IMR-90 (cell line): ENCODE results near the gene STX8. TPM values are rescaled to one million over a fixed set of nuclear protein-coding genes. Genes with fewer than 3 reads are reported as not detected.

ENCODE experiments used
- ATAC-seq: fragments of 200-7000 bp; cut with Tn5 transposase; 2 replicates; pipeline ENCODE4 v1.9.1; 2020; ENCODE audit warnings: low read depth, mild to moderate bottlenecking, moderate library complexity
- BruUV-seq: library from RNA; stranded (reverse); fragments of 400-500 nt; replicated peaks from 2 replicates; lab custom pipeline; 2021; lab: Mats Ljungman, UMichigan
- CTCF ChIA-PET: fragments of 300-600 bp; formaldehyde crosslinking; extraction: SDS; loops from one replicate; lab custom pipeline; 2021; ENCODE audit warnings: antibody characterized with exemption; lab: Yijun Ruan, JAX
- POLR2A ChIA-PET: fragments of 300-600 bp; sonication (Branson Sonifier 250); formaldehyde crosslinking; loops from one replicate; lab custom pipeline; 2022; ENCODE audit warnings: antibody characterized with exemption; ENCODE audit not compliant: unreplicated experiment; lab: Charles Lee
- DNase-seq: peaks from one replicate; pipeline ENCODE4 v3.0.0; 2013
- H2AFZ ChIP-seq: replicated peaks from 2 replicates; pipeline ENCODE3; 2013; ENCODE audit warnings: low read length, mild to moderate bottlenecking; ENCODE audit not compliant: poor library complexity
- H2AK5ac ChIP-seq: 2 replicates; pipeline ENCODE4 v1.6.1; 2013; ENCODE audit warnings: low read depth, low read length, inconsistent platforms
- H2AK9ac ChIP-seq: replicated peaks from 2 replicates; pipeline ENCODE3; 2013; ENCODE audit warnings: mild to moderate bottlenecking, low read depth, low read length, moderate library complexity; ENCODE audit not compliant: poor library complexity
- H2BK120ac ChIP-seq: 2 replicates; pipeline ENCODE4 v1.6.1; 2013; ENCODE audit warnings: low read depth, low read length, inconsistent platforms
- H2BK15ac ChIP-seq: 3 replicates; pipeline ENCODE4 v1.6.1; 2013; ENCODE audit warnings: low read depth, low read length, inconsistent platforms
- H2BK20ac ChIP-seq: 2 replicates; pipeline ENCODE4 v1.6.1; 2013; ENCODE audit warnings: low read depth, mild to moderate bottlenecking, inconsistent platforms, low read length, moderate library complexity
- H2BK5ac ChIP-seq: 2 replicates; pipeline ENCODE4 v1.6.1; 2013; ENCODE audit warnings: mild to moderate bottlenecking, low read depth, low read length, inconsistent platforms; ENCODE audit not compliant: poor library complexity, severe bottlenecking
- H3K14ac ChIP-seq: replicated peaks from 2 replicates; pipeline ENCODE4 v1.6.1; 2013; ENCODE audit warnings: low read depth, low read length, inconsistent platforms
- H3K18ac ChIP-seq: 2 replicates; pipeline ENCODE4 v1.6.1; 2013; ENCODE audit warnings: low read depth, low read length, control low read depth
- H3K23ac ChIP-seq: 2 replicates; pipeline ENCODE4 v1.6.1; 2013; ENCODE audit warnings: low read depth, low read length, inconsistent platforms
- H3K27ac ChIP-seq: 2 replicates; pipeline ENCODE4 v1.5.1; 2013; ENCODE audit warnings: mild to moderate bottlenecking, control low read depth, low read length; ENCODE audit not compliant: insufficient read depth
- H3K27me3 ChIP-seq: 2 replicates; pipeline ENCODE4 v1.6.1; 2013; ENCODE audit warnings: low read length; ENCODE audit not compliant: control insufficient read depth, insufficient read depth
- H3K36me3 ChIP-seq: 2 replicates; pipeline ENCODE4 v1.6.1; 2013; ENCODE audit warnings: low read length, mixed read lengths; ENCODE audit not compliant: control insufficient read depth, insufficient read depth
- H3K4ac ChIP-seq: 2 replicates; pipeline ENCODE4 v1.6.1; 2013; ENCODE audit warnings: low read depth, low read length, inconsistent platforms
- H3K4me1 ChIP-seq: 2 replicates; pipeline ENCODE4 v1.6.1; 2013; ENCODE audit warnings: low read length, mixed read lengths; ENCODE audit not compliant: control insufficient read depth, insufficient read depth
- H3K4me2 ChIP-seq: 2 replicates; pipeline ENCODE4 v1.6.1; 2013; ENCODE audit warnings: low read depth, mild to moderate bottlenecking, control low read depth, low read length, moderate library complexity
- H3K4me3 ChIP-seq: 2 replicates; pipeline ENCODE4 v1.5.1; 2013; ENCODE audit warnings: low read depth, mild to moderate bottlenecking, control low read depth, low read length, moderate library complexity; ENCODE audit not compliant: insufficient read depth
- H3K56ac ChIP-seq: 2 replicates; pipeline ENCODE4 v1.6.1; 2013; ENCODE audit warnings: low read length, inconsistent platforms; ENCODE audit not compliant: insufficient read depth; ENCODE audit errors: extremely low read depth
- H3K79me1 ChIP-seq, 2 experiments: 2 replicates each; pipeline ENCODE4 v1.6.1; 2013; ENCODE audit warnings: low read length in 2 of 2, inconsistent platforms in 1 of 2, low read depth in 1 of 2
- H3K9ac ChIP-seq: 2 replicates; pipeline ENCODE4 v1.6.1; 2013; ENCODE audit warnings: low read depth, low read length, control low read depth
- H3K9me1 ChIP-seq: 2 replicates; pipeline ENCODE4 v1.6.1; 2013; ENCODE audit warnings: low read length, inconsistent platforms; ENCODE audit not compliant: insufficient read depth
- H3K9me3 ChIP-seq: 2 replicates; pipeline ENCODE4 v1.6.1; 2013; ENCODE audit warnings: low read length; ENCODE audit not compliant: control insufficient read depth, insufficient read depth
- H4K20me1 ChIP-seq: 2 replicates; pipeline ENCODE4 v1.6.1; 2013; ENCODE audit warnings: low read length, inconsistent platforms; ENCODE audit not compliant: insufficient read depth
- H4K5ac ChIP-seq: 2 replicates; pipeline ENCODE4 v1.6.1; 2013; ENCODE audit warnings: mild to moderate bottlenecking, low read depth, low read length, control low read depth
- H4K8ac ChIP-seq, 2 experiments: 2 replicates each; pipeline ENCODE4 v1.6.1; 2013; ENCODE audit warnings: low read depth in 2 of 2, low read length in 2 of 2, control low read depth in 1 of 2, inconsistent platforms in 1 of 2
- H4K91ac ChIP-seq: 2 replicates; pipeline ENCODE4 v1.6.1; 2013; ENCODE audit warnings: low read depth, low read length, inconsistent platforms; ENCODE audit not compliant: insufficient read depth
- BHLHE40 ChIP-seq: fragments of 150-350 bp; IDR thresholded peaks from 2 replicates; pipeline ENCODE4 v1.6.1; 2016; ENCODE audit warnings: mild to moderate bottlenecking, low read depth, low read length
- CEBPB ChIP-seq: IDR thresholded peaks from 2 replicates; pipeline ENCODE4 v1.6.1; 2012; ENCODE audit warnings: low read depth, low read length, improper control_type of control experiment
- CHD1 ChIP-seq: IDR thresholded peaks from 2 replicates; pipeline ENCODE4 v1.6.1; 2012; ENCODE audit warnings: low read depth, low read length, improper control_type of control experiment
- CTCF ChIP-seq: conservative IDR thresholded peaks from 2 replicates; pipeline ENCODE4 v1.5.1; 2012; ENCODE audit warnings: mild to moderate bottlenecking, low read depth, low read length, improper control_type of control experiment
- ELK1 ChIP-seq: fragments of 150-350 bp; IDR thresholded peaks from 2 replicates; pipeline ENCODE4 v1.6.1; 2016; ENCODE audit warnings: low read depth, mild to moderate bottlenecking, low read length, moderate library complexity, borderline replicate concordance
- FOS ChIP-seq: fragments of 150-350 bp; IDR thresholded peaks from 2 replicates; pipeline ENCODE4 v1.6.1; 2016; ENCODE audit warnings: low read depth, low read length
- MAZ ChIP-seq: IDR thresholded peaks from 2 replicates; pipeline ENCODE4 v1.6.1; 2012; ENCODE audit warnings: low read depth, mild to moderate bottlenecking, low read length, improper control_type of control experiment, moderate library complexity, borderline replicate concordance
- MXI1 ChIP-seq: IDR thresholded peaks from 2 replicates; pipeline ENCODE4 v1.6.1; 2012; ENCODE audit warnings: low read depth, mild to moderate bottlenecking, low read length, moderate library complexity, borderline replicate concordance
- NFE2L2 ChIP-seq: fragments of 150-350 bp; IDR thresholded peaks from 2 replicates; pipeline ENCODE4 v1.6.1; 2016; ENCODE audit warnings: low read depth, mild to moderate bottlenecking, low read length
- POLR2A ChIP-seq: IDR thresholded peaks from 2 replicates; pipeline ENCODE4 v1.6.1; 2012; ENCODE audit warnings: mild to moderate bottlenecking, low read depth, low read length
- RAD21 ChIP-seq: IDR thresholded peaks from 2 replicates; pipeline ENCODE4 v1.6.1; 2012; ENCODE audit warnings: low read length, improper control_type of control experiment
- RCOR1 ChIP-seq: IDR thresholded peaks from 2 replicates; pipeline ENCODE4 v1.6.1; 2012; ENCODE audit warnings: mild to moderate bottlenecking, low read length, improper control_type of control experiment; ENCODE audit not compliant: insufficient replicate concordance
- RFX5 ChIP-seq: IDR thresholded peaks from 2 replicates; pipeline ENCODE4 v1.8.0; 2012; ENCODE audit warnings: low read depth, mild to moderate bottlenecking, low read length, moderate library complexity
- SMC3 ChIP-seq: fragments of 150-350 bp; IDR thresholded peaks from 2 replicates; pipeline ENCODE4 v1.6.1; 2016; ENCODE audit warnings: low read depth, mild to moderate bottlenecking, antibody characterized with exemption, low read length, moderate library complexity
- WGBS, 2 experiments: methylation state at CpG; one replicate each; pipeline versions ENCODE4 v1.1.5 to v1.1.7; 2013; ENCODE audit warnings: missing lambda C conversion rate in 2 of 2; ENCODE audit not compliant: insufficient read length in 1 of 2; ENCODE audit errors: extremely low coverage in 2 of 2; 5-methylcytosine and 5-hydroxymethylcytosine counted together
- dilution Hi-C: fragments of 300-500 bp; cut with HindIII; formaldehyde crosslinking; loops from one replicate; pipeline ENCODE4 v1.14.3; 2018; ENCODE audit warnings: low sequenced_read_pairs; ENCODE audit not compliant: unreplicated experiment
- in situ Hi-C: fragments of 300-500 bp; cut with MboI; formaldehyde crosslinking; loops from 3 replicates; pipeline ENCODE4 v1.14.3; 2019; ENCODE audit warnings: low sequenced_read_pairs, inconsistent platforms, mixed read lengths
- intact Hi-C: fragments of 100-400 bp; cut with micrococcal nuclease; formaldehyde crosslinking; loops from 2 replicates; pipeline ENCODE4 v1.10.0; 2022
- polyA plus RNA-seq, 3 experiments: library from polyadenylated mRNA; depleted of rRNA; stranded (reverse); fragments of >200 nt; gene quantifications; 2 replicates each; pipeline ENCODE4 v1.2.3, GENCODE V29; 2012; ENCODE audit warnings: low replicate concordance in 1 of 3
- total RNA-seq: library from RNA; depleted of rRNA; stranded (reverse); fragments of >200 nt; gene quantifications from 2 replicates; pipeline ENCODE4 v1.2.3, GENCODE V29; 2012
- TF ChIP-seq, protein P1 (sequence below): fragments of 150-350 bp; IDR thresholded peaks from 2 replicates; pipeline ENCODE4 v1.6.1; 2017; ENCODE audit warnings: mild to moderate bottlenecking, antibody characterized with exemption, low read length, low read depth

STX8 gene
- total and polyA plus RNA-seq, 2 of the 4 experiments (the other 2 are of a cell fraction), result 26.5 to 47.0 TPM

- H3K9ac ChIP-seq, result no peak overlapping the region
- no peak overlapping the region for H3K4me2 ChIP-seq
- no peaks in the 10 kb centered on the region for H3K9me1 ChIP-seq
- DNase-seq (no peak), ATAC-seq (no peak)
- no peaks in the 10 kb centered on the region for H3K27me3 ChIP-seq
- no peak overlapping the region for H3K4me3 ChIP-seq
- H2BK20ac ChIP-seq, result no peak overlapping the region
- H2AFZ ChIP-seq, result no peak overlapping the region
- H3K9me3 ChIP-seq, result no peaks in the 10 kb centered on the region
- H3K4me1 ChIP-seq, result peaks cover 6% of the 10 kb centered on the region; the same call in 1 of the 2 replicates
- no peaks in the 10 kb centered on the region for H3K79me1 ChIP-seq
- intact Hi-C loops, result no loop called here
- H3K18ac ChIP-seq, result no peak overlapping the region
- no peak overlapping the region for H3K27ac ChIP-seq
- H3K23ac ChIP-seq, result no peak overlapping the region
- ChIA-PET CTCF (no interaction called here), POLR2A (no interaction called here)
- H2BK15ac ChIP-seq, result no peak overlapping the region
- H4K5ac ChIP-seq, result no peak overlapping the region
- in situ Hi-C loops, result no loop called here
- H3K56ac ChIP-seq, result no peak overlapping the region; the same call in 1 of the 2 replicates
- H2BK5ac ChIP-seq, result no peak overlapping the region
- TF ChIP-seq BHLHE40 (no peak), RFX5 (no peak), ELK1 (no peak), CTCF (no peak), MAZ (no peak), RCOR1 (no peak), CHD1 (no peak), CEBPB (no peak), RAD21 (no peak), SMC3 (no peak), NFE2L2 (no peak), MXI1 (no peak), POLR2A (no peak), FOS (no peak)
- TF ChIP-seq, protein P1, sequence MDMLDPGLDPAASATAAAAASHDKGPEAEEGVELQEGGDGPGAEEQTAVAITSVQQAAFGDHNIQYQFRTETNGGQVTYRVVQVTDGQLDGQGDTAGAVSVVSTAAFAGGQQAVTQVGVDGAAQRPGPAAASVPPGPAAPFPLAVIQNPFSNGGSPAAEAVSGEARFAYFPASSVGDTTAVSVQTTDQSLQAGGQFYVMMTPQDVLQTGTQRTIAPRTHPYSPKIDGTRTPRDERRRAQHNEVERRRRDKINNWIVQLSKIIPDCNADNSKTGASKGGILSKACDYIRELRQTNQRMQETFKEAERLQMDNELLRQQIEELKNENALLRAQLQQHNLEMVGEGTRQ, result no peak
- no peak overlapping the region for H4K8ac ChIP-seq
- H2AK9ac ChIP-seq, result no peak overlapping the region
- WGBS, 2 experiments, result 80% methylated on average over 17 of the region's 25 CpGs; no CpG with 5 or more reads in 1 of the 2 experiments
- no peak overlapping the region for H4K91ac ChIP-seq
- no peaks in the 10 kb centered on the region for H3K36me3 ChIP-seq
- BruUV-seq, result no TSS peak
- no peak overlapping the region for H2BK120ac ChIP-seq
- H3K4ac ChIP-seq, result no peak overlapping the region
- H2AK5ac ChIP-seq, result no peak overlapping the region
- dilution Hi-C loops, result no loop called here
- no peak overlapping the region for H3K14ac ChIP-seq
- no peaks in the 10 kb centered on the region for H4K20me1 ChIP-seq
Observed at GRCh38 chr17:9221147-9221921, 354.3 kb downstream of the STX8 start.
